GM21390 (cell line): ENCODE results near the gene ADAM19.

Source experiments
- ATAC-seq: cut with Tn5 transposase; IDR thresholded peaks from one replicate; pipeline ENCODE4 v1.9.1; 2021; ENCODE audit not compliant: unreplicated experiment

The ADAM19 gene

GRCh38 chr5:157518963-157519362 lies 56.6 kb downstream of the ADAM19 start:
- ATAC-seq, result peak; percentile 82

GRCh38 chr5:157516626-157517325 lies 58.8 kb downstream of the ADAM19 start:
- no peak for ATAC-seq

- ATAC-seq, result no peak
Measured at GRCh38 chr5:157516006-157516405, 59.6 kb downstream of the ADAM19 start.

GRCh38 chr5:157514974-157515373 lies 60.6 kb downstream of the ADAM19 start:
- no peak for ATAC-seq

- ATAC-seq, result no peak
Measured at GRCh38 chr5:157513182-157513581, 62.4 kb downstream of the ADAM19 start.

- no peak for ATAC-seq
Measured at GRCh38 chr5:157511651-157512644, 63.6 kb downstream of the ADAM19 start.

- no peak for ATAC-seq
Measured at GRCh38 chr5:157510682-157511081, 64.9 kb downstream of the ADAM19 start.

- no peak for ATAC-seq
Measured at GRCh38 chr5:157509587-157509986, 66.0 kb downstream of the ADAM19 start.

GRCh38 chr5:157509093-157509492 lies 66.5 kb downstream of the ADAM19 start:
- no peak for ATAC-seq

GRCh38 chr5:157506981-157507780 lies 68.4 kb downstream of the ADAM19 start:
- no peak for ATAC-seq

- no peak for ATAC-seq
Measured at GRCh38 chr5:157506066-157506590, 69.4 kb downstream of the ADAM19 start.

GRCh38 chr5:157505496-157505895 lies 70.1 kb downstream of the ADAM19 start:
- ATAC-seq, result no peak

- no peak for ATAC-seq
Measured at GRCh38 chr5:157504053-157504452, 71.5 kb downstream of the ADAM19 start.

- peak; percentile 81 for ATAC-seq
Measured at GRCh38 chr5:157502143-157502647, 73.4 kb downstream of the ADAM19 start.

GRCh38 chr5:157497875-157498611 lies 77.5 kb downstream of the ADAM19 start:
- ATAC-seq, result no peak

- no peak for ATAC-seq
Measured at GRCh38 chr5:157496864-157497263, 78.7 kb downstream of the ADAM19 start.

- no peak for ATAC-seq
Measured at GRCh38 chr5:157494178-157494832, 81.3 kb downstream of the ADAM19 start.

- ATAC-seq, result no peak
Measured at GRCh38 chr5:157492886-157493285, 82.7 kb downstream of the ADAM19 start.

- no peak for ATAC-seq
Measured at GRCh38 chr5:157491471-157491995, 84.0 kb downstream of the ADAM19 start.
